ENCODE results near the gene ARMH3.

DNA sequence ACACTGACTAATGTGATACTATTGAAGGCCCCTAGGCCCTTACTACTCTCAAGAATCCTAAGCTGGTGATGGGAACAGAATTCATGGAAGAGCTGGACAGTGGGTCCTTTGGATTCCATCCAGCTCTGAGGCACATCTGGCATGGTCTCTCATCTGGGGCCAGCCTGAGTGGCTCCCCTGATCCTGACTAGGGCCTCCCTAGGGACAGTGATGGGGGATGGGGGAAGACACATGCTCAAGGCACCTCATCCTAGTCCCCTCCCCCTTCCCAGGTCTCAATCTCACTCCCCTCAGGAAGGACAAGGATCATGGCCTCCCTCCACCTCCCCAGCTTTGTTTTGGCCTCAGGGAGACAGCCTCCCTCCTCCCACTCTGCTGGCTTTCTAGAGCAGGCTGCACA is 214.1 kb downstream of the ARMH3 start:
- TF ChIP-seq, protein P1, sequence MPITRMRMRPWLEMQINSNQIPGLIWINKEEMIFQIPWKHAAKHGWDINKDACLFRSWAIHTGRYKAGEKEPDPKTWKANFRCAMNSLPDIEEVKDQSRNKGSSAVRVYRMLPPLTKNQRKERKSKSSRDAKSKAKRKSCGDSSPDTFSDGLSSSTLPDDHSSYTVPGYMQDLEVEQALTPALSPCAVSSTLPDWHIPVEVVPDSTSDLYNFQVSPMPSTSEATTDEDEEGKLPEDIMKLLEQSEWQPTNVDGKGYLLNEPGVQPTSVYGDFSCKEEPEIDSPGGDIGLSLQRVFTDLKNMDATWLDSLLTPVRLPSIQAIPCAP (CRISPR knock-in tag; IDR thresholded peaks at IDR 0.05), result no peak
- TF ChIP-seq, protein P2, sequence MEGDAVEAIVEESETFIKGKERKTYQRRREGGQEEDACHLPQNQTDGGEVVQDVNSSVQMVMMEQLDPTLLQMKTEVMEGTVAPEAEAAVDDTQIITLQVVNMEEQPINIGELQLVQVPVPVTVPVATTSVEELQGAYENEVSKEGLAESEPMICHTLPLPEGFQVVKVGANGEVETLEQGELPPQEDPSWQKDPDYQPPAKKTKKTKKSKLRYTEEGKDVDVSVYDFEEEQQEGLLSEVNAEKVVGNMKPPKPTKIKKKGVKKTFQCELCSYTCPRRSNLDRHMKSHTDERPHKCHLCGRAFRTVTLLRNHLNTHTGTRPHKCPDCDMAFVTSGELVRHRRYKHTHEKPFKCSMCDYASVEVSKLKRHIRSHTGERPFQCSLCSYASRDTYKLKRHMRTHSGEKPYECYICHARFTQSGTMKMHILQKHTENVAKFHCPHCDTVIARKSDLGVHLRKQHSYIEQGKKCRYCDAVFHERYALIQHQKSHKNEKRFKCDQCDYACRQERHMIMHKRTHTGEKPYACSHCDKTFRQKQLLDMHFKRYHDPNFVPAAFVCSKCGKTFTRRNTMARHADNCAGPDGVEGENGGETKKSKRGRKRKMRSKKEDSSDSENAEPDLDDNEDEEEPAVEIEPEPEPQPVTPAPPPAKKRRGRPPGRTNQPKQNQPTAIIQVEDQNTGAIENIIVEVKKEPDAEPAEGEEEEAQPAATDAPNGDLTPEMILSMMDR (IDR thresholded peaks at IDR 0.05), result no peak
- TF ChIP-seq PRDM15 (CRISPR knock-in tag; IDR thresholded peaks at IDR 0.05), result no peak
- no peak for TF ChIP-seq NFYB (CRISPR knock-in tag; conservative IDR thresholded peaks at IDR 0.05; ENCODE audit: low read depth)
- TF ChIP-seq ESRRA (CRISPR knock-in tag; IDR thresholded peaks at IDR 0.05; ENCODE audit: borderline replicate concordance), result no peak
- TF ChIP-seq, protein P3, sequence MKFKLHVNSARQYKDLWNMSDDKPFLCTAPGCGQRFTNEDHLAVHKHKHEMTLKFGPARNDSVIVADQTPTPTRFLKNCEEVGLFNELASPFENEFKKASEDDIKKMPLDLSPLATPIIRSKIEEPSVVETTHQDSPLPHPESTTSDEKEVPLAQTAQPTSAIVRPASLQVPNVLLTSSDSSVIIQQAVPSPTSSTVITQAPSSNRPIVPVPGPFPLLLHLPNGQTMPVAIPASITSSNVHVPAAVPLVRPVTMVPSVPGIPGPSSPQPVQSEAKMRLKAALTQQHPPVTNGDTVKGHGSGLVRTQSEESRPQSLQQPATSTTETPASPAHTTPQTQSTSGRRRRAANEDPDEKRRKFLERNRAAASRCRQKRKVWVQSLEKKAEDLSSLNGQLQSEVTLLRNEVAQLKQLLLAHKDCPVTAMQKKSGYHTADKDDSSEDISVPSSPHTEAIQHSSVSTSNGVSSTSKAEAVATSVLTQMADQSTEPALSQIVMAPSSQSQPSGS (CRISPR knock-in tag; IDR thresholded peaks at IDR 0.05; ENCODE audit: borderline replicate concordance, low read depth), result no peak
